Measurements from ENCODE around the gene ACP2.
A peak's percentile ranks its signal among the peaks of the same experiment; 100 is the strongest.

ACP2 gene

GRCh38 chr11:47225552-47226400, 22.8 kb downstream of the ACP2 start:
- in situ Hi-C loops (cut with HindIII; ENCODE audit: low pct_ligation_motif_present, low sequenced_read_pairs), result no loop called here
- Histone ChIP-seq H3K36me3 (replicated peaks) (no peaks in the 10 kb centered on the region), H3K27me3 (replicated peaks) (no peaks in the 10 kb centered on the region), H3K4me3 (ENCODE audit: low read depth, low read length) (no peak overlapping the region), H3K27ac (no peak overlapping the region)
- TF ChIP-seq, protein P1, sequence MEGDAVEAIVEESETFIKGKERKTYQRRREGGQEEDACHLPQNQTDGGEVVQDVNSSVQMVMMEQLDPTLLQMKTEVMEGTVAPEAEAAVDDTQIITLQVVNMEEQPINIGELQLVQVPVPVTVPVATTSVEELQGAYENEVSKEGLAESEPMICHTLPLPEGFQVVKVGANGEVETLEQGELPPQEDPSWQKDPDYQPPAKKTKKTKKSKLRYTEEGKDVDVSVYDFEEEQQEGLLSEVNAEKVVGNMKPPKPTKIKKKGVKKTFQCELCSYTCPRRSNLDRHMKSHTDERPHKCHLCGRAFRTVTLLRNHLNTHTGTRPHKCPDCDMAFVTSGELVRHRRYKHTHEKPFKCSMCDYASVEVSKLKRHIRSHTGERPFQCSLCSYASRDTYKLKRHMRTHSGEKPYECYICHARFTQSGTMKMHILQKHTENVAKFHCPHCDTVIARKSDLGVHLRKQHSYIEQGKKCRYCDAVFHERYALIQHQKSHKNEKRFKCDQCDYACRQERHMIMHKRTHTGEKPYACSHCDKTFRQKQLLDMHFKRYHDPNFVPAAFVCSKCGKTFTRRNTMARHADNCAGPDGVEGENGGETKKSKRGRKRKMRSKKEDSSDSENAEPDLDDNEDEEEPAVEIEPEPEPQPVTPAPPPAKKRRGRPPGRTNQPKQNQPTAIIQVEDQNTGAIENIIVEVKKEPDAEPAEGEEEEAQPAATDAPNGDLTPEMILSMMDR (IDR thresholded peaks at IDR 0.05; ENCODE audit: low read depth, low read length, missing control alignments), result no peak
- DNase-seq, result no peak

GRCh38 chr11:47222696-47223095, 25.9 kb downstream of the ACP2 start:
- peak overlapping the region; percentile 31 for H3K27ac ChIP-seq
- H3K36me3 ChIP-seq (replicated peaks), result no peaks in the 10 kb centered on the region
- no peak overlapping the region for H3K4me3 ChIP-seq (ENCODE audit: low read depth, low read length)
- no peaks in the 10 kb centered on the region for H3K27me3 ChIP-seq (replicated peaks)
- DNase-seq, result no peak
- TF ChIP-seq, protein P1 (IDR thresholded peaks at IDR 0.05; ENCODE audit: low read depth, low read length, missing control alignments), result no peak
- in situ Hi-C loops (cut with HindIII; ENCODE audit: low pct_ligation_motif_present, low sequenced_read_pairs), result no loop called here

DNA sequence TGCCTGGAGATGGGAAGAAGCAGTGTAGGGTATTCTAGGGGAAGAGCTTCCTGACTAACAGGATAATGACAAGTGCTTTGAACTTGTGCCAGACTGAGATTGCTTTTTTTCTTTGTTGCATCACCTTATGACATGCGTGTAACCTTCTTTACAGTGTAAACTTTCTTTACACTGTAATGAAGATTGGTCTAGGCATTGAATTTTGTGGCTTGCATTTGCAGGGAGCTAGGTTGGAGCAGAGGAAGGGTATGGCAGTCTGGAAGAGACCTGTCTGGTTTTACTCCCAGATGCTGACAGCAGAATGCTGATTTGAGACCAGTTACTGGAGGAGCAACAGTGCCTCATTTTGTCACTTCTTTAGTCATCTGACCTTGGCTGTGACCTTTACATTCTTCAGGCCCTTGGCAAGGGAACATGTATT, 28.2 kb downstream of the ACP2 start:
- Histone ChIP-seq H3K27ac (peak overlapping the region; percentile 56), H3K36me3 (replicated peaks) (no peaks in the 10 kb centered on the region), H3K4me3 (ENCODE audit: low read depth, low read length) (no peak overlapping the region), H3K27me3 (replicated peaks) (no peaks in the 10 kb centered on the region)
- in situ Hi-C loops (cut with HindIII; ENCODE audit: low pct_ligation_motif_present, low sequenced_read_pairs), result no loop called here
- peak; percentile 85 for DNase-seq
- TF ChIP-seq, protein P1 (IDR thresholded peaks at IDR 0.05; ENCODE audit: low read depth, low read length, missing control alignments), result no peak

- peak; percentile 81 for DNase-seq
- H3K4me3 ChIP-seq (ENCODE audit: low read depth, low read length), result peak overlapping the region; percentile 68
- H3K27me3 ChIP-seq (replicated peaks), result no peaks in the 10 kb centered on the region
- no peaks in the 10 kb centered on the region for H3K36me3 ChIP-seq (replicated peaks)
- peak overlapping the region; percentile 59 for H3K27ac ChIP-seq
- in situ Hi-C loops (cut with HindIII; ENCODE audit: low pct_ligation_motif_present, low sequenced_read_pairs), result no loop called here
- TF ChIP-seq, protein P1 (IDR thresholded peaks at IDR 0.05; ENCODE audit: low read depth, low read length, missing control alignments), result peak; percentile 7
Observed at GRCh38 chr11:47216121-47216798, 32.4 kb downstream of the ACP2 start.

DNA sequence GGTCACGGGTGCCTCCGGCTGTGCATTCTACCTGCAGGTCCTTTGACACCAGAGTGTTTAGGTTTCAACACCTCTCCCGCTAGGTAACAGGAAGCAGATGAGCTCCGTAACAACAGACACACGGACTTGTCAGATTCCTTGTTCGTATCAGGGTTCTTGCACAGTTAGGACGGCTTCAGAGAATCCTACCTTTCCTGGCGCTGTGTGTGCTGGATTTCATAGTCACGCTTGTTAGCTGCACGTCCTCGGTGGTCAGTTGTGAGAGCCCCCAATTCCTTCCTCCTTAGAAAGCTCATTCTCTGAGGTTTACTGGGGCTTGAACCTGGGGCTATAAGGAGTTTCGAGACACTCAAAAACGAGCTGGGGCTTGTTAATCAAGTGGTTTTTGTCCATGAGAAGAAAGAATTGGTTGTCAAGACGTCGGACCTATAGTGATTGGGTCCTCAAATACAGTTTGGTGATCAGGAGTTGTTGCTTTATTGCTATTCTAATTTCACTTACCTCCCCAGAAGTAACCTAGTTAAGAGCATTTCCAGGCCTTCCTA, 33.2 kb downstream of the ACP2 start:
- peak overlapping the region; percentile 59 for H3K27ac ChIP-seq
- no peaks in the 10 kb centered on the region for H3K27me3 ChIP-seq (replicated peaks)
- H3K4me3 ChIP-seq (ENCODE audit: low read depth, low read length), result peak overlapping the region; percentile 68
- no peak for DNase-seq
- in situ Hi-C loops (cut with HindIII; ENCODE audit: low pct_ligation_motif_present, low sequenced_read_pairs), result no loop called here
- no peaks in the 10 kb centered on the region for H3K36me3 ChIP-seq (replicated peaks)
- TF ChIP-seq, protein P1 (IDR thresholded peaks at IDR 0.05; ENCODE audit: low read depth, low read length, missing control alignments), result no peak

Measured in brain microvascular endothelial cell (primary cell).